Neuronal stem cell (in vitro differentiated cells): ENCODE measurements around the gene DTL.

Experiments
- DNase-seq: peaks from one replicate; pipeline ENCODE4 v3.0.0-alpha.2; 2013; ENCODE audit warnings: low spot score
- H2AFZ ChIP-seq: one replicate; pipeline ENCODE4 v1.6.1; 2013; ENCODE audit warnings: mild to moderate bottlenecking, low read length, inconsistent platforms
- H2AK5ac ChIP-seq: 2 replicates; pipeline ENCODE4 v1.6.1; 2013; ENCODE audit warnings: low read depth, mild to moderate bottlenecking, inconsistent platforms, low read length, moderate library complexity, mixed read lengths
- H2BK120ac ChIP-seq: 2 replicates; pipeline ENCODE4 v1.6.1; 2013; ENCODE audit warnings: low read depth, mild to moderate bottlenecking, inconsistent platforms, low read length, moderate library complexity, mixed read lengths
- H2BK12ac ChIP-seq: one replicate; pipeline ENCODE4 v1.6.1; 2013; ENCODE audit warnings: low read length, inconsistent platforms
- H2BK15ac ChIP-seq: 2 replicates; pipeline ENCODE4 v1.6.1; 2013; ENCODE audit warnings: mild to moderate bottlenecking, low read length, inconsistent platforms, mixed read lengths
- H2BK5ac ChIP-seq: one replicate; pipeline ENCODE4 v1.6.1; 2013; ENCODE audit warnings: inconsistent platforms, mild to moderate bottlenecking, low read length, moderate library complexity
- H3K14ac ChIP-seq: one replicate; pipeline ENCODE4 v1.6.1; 2013; ENCODE audit warnings: low read length, inconsistent platforms
- H3K18ac ChIP-seq: 2 replicates; pipeline ENCODE4 v1.6.1; 2013; ENCODE audit warnings: low read length, inconsistent platforms
- H3K23ac ChIP-seq: 2 replicates; pipeline ENCODE4 v1.6.1; 2013; ENCODE audit warnings: low read depth, mild to moderate bottlenecking, mixed read lengths, low read length, inconsistent platforms; ENCODE audit not compliant: poor library complexity
- H3K27ac ChIP-seq: replicated peaks from 3 replicates; pipeline ENCODE4 v1.5.1; 2013; ENCODE audit warnings: low read length, inconsistent platforms
- H3K27me3 ChIP-seq, 3 experiments: 2 replicates each; pipeline ENCODE4 v1.6.1; 2013; ENCODE audit warnings: low read length in 3 of 3, mild to moderate bottlenecking in 2 of 3, inconsistent platforms in 1 of 3, low read depth in 1 of 3, mixed read lengths in 1 of 3, moderate library complexity in 1 of 3; ENCODE audit not compliant: control insufficient read depth in 3 of 3, insufficient read depth in 3 of 3
- H3K36me3 ChIP-seq, 2 donors: replicated peaks in 1 of 2; 2 replicates each; pipeline ENCODE4 v1.6.1; 2013; ENCODE audit warnings: low read length in 2 of 2; ENCODE audit not compliant: control insufficient read depth in 2 of 2, insufficient read depth in 2 of 2
- H3K4ac ChIP-seq: 2 replicates; pipeline ENCODE4 v1.6.1; 2013; ENCODE audit warnings: inconsistent platforms, mild to moderate bottlenecking, low read length, moderate library complexity
- H3K4me1 ChIP-seq, 2 donors: 1 replicate in 1 of 2; 2 replicates in 1 of 2; pipeline ENCODE4 v1.6.1; 2013; ENCODE audit warnings: low read length in 2 of 2, low read depth in 1 of 2; ENCODE audit not compliant: control insufficient read depth in 2 of 2, insufficient read depth in 1 of 2
- H3K4me2 ChIP-seq: one replicate; pipeline ENCODE4 v1.6.1; 2013; ENCODE audit warnings: mild to moderate bottlenecking, low read length, inconsistent platforms; ENCODE audit not compliant: insufficient read depth, poor library complexity, severe bottlenecking
- H3K4me3 ChIP-seq, 2 donors: 2 replicates each; pipeline ENCODE4 v1.5.1; 2013; ENCODE audit warnings: low read length in 2 of 2, mild to moderate bottlenecking in 2 of 2, inconsistent platforms in 1 of 2, moderate library complexity in 1 of 2
- H3K79me1 ChIP-seq: one replicate; pipeline ENCODE4 v1.6.1; 2013; ENCODE audit warnings: low read depth, mild to moderate bottlenecking, inconsistent platforms, low read length, moderate library complexity
- H3K9ac ChIP-seq: one replicate; pipeline ENCODE4 v1.6.1; 2013; ENCODE audit warnings: mild to moderate bottlenecking, low read depth, low read length, inconsistent platforms; ENCODE audit not compliant: poor library complexity
- H3K9me3 ChIP-seq, 2 donors: replicated peaks in 1 of 2; 2 replicates each; pipeline versions ENCODE3 to v1.6.1; 2013; ENCODE audit warnings: low read length in 2 of 2, mild to moderate bottlenecking in 2 of 2, inconsistent platforms in 1 of 2, low read depth in 1 of 2, mixed read lengths in 1 of 2, moderate library complexity in 1 of 2; ENCODE audit not compliant: control insufficient read depth in 2 of 2, insufficient read depth in 1 of 2
- H4K8ac ChIP-seq: one replicate; pipeline ENCODE4 v1.6.1; 2013; ENCODE audit warnings: low read depth, mild to moderate bottlenecking, inconsistent platforms, low read length, moderate library complexity
- H4K91ac ChIP-seq: one replicate; pipeline ENCODE4 v1.6.1; 2013; ENCODE audit warnings: low read length, low read depth, mild to moderate bottlenecking, inconsistent platforms; ENCODE audit not compliant: poor library complexity
- WGBS, 2 donors: extraction: QIAGEN DNeasy Blood & Tissue Kit; methylation state at CpG; one replicate each; pipeline ENCODE4 v1.1.7; 2013; ENCODE audit warnings: missing lambda C conversion rate in 2 of 2, mixed read lengths in 1 of 2; ENCODE audit not compliant: insufficient read length in 2 of 2, insufficient replicate concordance in 1 of 2; ENCODE audit errors: extremely low coverage in 2 of 2; 5-methylcytosine and 5-hydroxymethylcytosine counted together

DTL gene

DNA sequence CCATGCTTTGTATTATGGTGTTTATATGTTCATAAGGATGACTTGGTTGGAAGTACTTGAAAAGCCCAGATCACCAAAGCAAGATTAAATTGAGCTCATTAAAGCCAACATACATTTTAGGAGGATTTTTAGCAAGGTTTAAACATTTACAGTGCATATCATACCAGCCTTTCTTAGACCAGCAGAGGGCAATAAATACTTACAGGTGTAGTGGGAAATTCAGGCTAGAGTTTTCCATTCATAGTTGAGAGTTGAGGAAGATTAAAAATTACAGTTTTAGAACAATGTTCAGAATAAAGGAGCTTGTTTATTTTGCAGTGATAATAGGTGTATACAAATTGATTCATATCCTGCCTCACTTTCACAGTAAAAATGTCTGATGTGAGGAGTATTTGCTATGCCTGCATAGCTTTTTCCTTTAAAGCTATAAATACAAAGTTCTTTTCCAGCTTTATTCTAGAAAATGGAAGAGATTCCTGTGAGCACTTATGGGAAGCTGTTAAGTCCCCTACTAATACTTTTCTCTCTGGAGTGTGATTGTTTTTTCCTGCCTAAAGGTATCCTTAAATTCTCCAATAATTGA, 35.3 kb downstream of the DTL start:
- no peak overlapping the region for H3K14ac ChIP-seq
- no peak overlapping the region for H2AK5ac ChIP-seq
- H3K4me3 ChIP-seq: no peak overlapping the region
- peaks cover 10 to 97% of the 10 kb centered on the region in 2 donors for H3K36me3 ChIP-seq
- H4K8ac ChIP-seq: no peak overlapping the region
- H2BK12ac ChIP-seq: no peak overlapping the region
- H3K23ac ChIP-seq: no peak overlapping the region
- no peak overlapping the region for H2AFZ ChIP-seq
- H2BK15ac ChIP-seq: no peak overlapping the region
- no peaks in the 10 kb centered on the region for H3K9me3 ChIP-seq
- H3K4me2 ChIP-seq: no peak overlapping the region
- H2BK5ac ChIP-seq: no peak overlapping the region
- no peaks in the 10 kb centered on the region for H3K27me3 ChIP-seq
- no peak overlapping the region for H3K27ac ChIP-seq
- H2BK120ac ChIP-seq: no peak overlapping the region
- H3K4me1 ChIP-seq: no peaks in the 10 kb centered on the region
- H3K4ac ChIP-seq: no peak overlapping the region
- no peak for DNase-seq
- H3K9ac ChIP-seq: no peak overlapping the region
- no peak overlapping the region for H4K91ac ChIP-seq
- no peaks in the 10 kb centered on the region for H3K79me1 ChIP-seq
- no peak overlapping the region for H3K18ac ChIP-seq

DNA sequence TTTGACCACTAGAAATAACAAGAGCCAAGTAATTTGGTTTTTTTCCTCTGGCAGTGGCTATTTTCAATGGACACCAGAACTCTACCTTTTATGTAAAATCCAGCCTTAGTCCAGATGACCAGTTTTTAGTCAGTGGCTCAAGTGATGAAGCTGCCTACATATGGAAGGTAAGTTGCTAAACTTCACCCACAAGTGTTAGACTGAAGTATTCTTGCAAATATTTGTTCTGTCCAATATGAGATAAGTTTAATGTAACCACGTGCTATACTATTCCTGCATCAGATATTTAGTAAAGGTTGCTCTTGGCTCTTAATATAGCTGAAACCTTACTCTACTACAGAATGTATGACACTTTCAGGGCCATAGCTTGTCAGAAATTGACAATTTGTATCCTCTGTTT, 36.5 kb downstream of the DTL start:
- no peak overlapping the region for H4K8ac ChIP-seq
- H3K4me3 ChIP-seq: no peak overlapping the region
- H2BK120ac ChIP-seq: no peak overlapping the region
- no CpG with 5 or more reads among the region's 1 CpG for WGBS, 2 donors
- H3K27me3 ChIP-seq: no peaks in the 10 kb centered on the region
- H2BK15ac ChIP-seq: no peak overlapping the region
- peaks cover 6 to 97% of the 10 kb centered on the region in 2 donors for H3K36me3 ChIP-seq
- H2BK12ac ChIP-seq: no peak overlapping the region
- H2BK5ac ChIP-seq: no peak overlapping the region
- H3K18ac ChIP-seq: no peak overlapping the region
- no peak overlapping the region for H3K23ac ChIP-seq
- H3K14ac ChIP-seq: no peak overlapping the region
- no peak overlapping the region for H3K9ac ChIP-seq
- no peaks in the 10 kb centered on the region for H3K9me3 ChIP-seq
- no peak overlapping the region for H3K4ac ChIP-seq
- no peak overlapping the region for H3K27ac ChIP-seq
- H3K79me1 ChIP-seq: no peaks in the 10 kb centered on the region
- no peaks in the 10 kb centered on the region for H3K4me1 ChIP-seq
- no peak overlapping the region for H3K4me2 ChIP-seq
- no peak overlapping the region for H2AFZ ChIP-seq
- H2AK5ac ChIP-seq: no peak overlapping the region
- H4K91ac ChIP-seq: no peak overlapping the region
- DNase-seq: no peak

DNA sequence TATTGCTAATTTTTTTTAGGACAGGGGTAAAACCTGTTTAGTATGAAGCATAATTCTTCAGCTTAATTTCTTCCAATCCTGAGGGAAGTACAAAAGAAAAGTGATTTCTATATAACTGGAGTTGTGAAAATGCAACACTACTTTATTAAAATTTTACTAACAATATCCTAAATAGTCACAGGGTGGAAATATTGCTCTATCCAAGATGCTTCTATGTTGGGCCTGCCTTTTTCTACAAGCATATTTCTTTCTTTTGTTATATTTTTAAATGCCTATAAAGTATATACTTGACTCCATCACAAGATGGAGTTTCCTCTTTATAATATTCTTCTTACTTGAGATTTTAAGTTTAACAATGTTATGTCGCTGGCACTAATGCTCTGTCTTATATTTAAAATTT, 37.9 kb downstream of the DTL start:
- Histone ChIP-seq H3K14ac (no peak overlapping the region), H4K8ac (no peak overlapping the region), H3K23ac (no peak overlapping the region), H3K4me2 (no peak overlapping the region), H3K27me3 (no peaks in the 10 kb centered on the region), H2AFZ (no peak overlapping the region), H3K9ac (no peak overlapping the region), H3K4ac (no peak overlapping the region), H3K18ac (no peak overlapping the region), H2BK12ac (no peak overlapping the region), H2BK5ac (no peak overlapping the region), H3K4me3 (no peak overlapping the region), H3K9me3 (no peaks in the 10 kb centered on the region), H2BK120ac (no peak overlapping the region), H3K36me3 (peaks cover 7 to 97% of the 10 kb centered on the region in 2 donors), H2BK15ac (no peak overlapping the region), H4K91ac (no peak overlapping the region), H3K27ac (no peak overlapping the region), H3K79me1 (no peaks in the 10 kb centered on the region), H3K4me1 (no peaks in the 10 kb centered on the region), H2AK5ac (no peak overlapping the region)
- DNase-seq: no peak
- no CpG with 5 or more reads among the region's 1 CpG for WGBS, 2 donors

DNA sequence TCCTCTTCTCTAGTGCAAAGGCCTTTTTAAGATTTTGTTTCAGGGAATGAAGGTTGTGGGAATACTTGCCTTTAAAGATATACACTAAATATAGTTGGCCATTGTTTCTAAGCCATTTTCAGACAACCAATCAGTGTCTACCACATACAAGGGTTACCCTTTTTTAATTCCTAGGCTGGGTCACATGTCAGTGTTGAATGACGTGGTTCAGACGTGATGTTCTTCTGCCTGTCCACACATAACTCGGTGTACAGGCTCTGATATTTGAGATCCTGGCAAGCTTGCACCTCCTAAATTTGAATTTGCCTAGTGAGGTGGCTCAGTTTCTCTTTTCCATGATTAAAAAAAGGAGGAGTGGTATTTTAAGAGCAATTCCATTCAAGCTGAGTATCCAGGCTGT, 38.8 kb downstream of the DTL start:
- Histone ChIP-seq H2BK5ac (no peak overlapping the region), H3K36me3 (peaks cover 7 to 97% of the 10 kb centered on the region in 2 donors), H3K79me1 (no peaks in the 10 kb centered on the region), H3K27ac (no peak overlapping the region), H2BK15ac (no peak overlapping the region), H2BK12ac (no peak overlapping the region), H3K14ac (no peak overlapping the region), H2AK5ac (no peak overlapping the region), H3K9ac (no peak overlapping the region), H3K9me3 (no peaks in the 10 kb centered on the region), H3K4me3 (no peak overlapping the region), H3K4me2 (no peak overlapping the region), H3K18ac (no peak overlapping the region), H2AFZ (no peak overlapping the region), H4K8ac (no peak overlapping the region), H4K91ac (no peak overlapping the region), H3K23ac (no peak overlapping the region), H3K27me3 (no peaks in the 10 kb centered on the region), H3K4me1 (no peaks in the 10 kb centered on the region), H2BK120ac (no peak overlapping the region), H3K4ac (no peak overlapping the region)
- no CpG with 5 or more reads among the region's 3 CpGs for WGBS, 2 donors
- no peak for DNase-seq
